HG02840 (cell line): ENCODE measurements around the gene ERH.
"Not testable (repeated sequence)": the region's sequence is repeated elsewhere in the genome, so short reads cannot be mapped to it uniquely, and the experiment has no call there.

Source experiments
- ATAC-seq: cut with Tn5 transposase; IDR thresholded peaks from one replicate; pipeline ENCODE4 v1.9.1; 2021; ENCODE audit warnings: mild to moderate bottlenecking, moderate library complexity, moderate number of reproducible peaks; ENCODE audit not compliant: unreplicated experiment, low FRiP score

Gene ERH

DNA sequence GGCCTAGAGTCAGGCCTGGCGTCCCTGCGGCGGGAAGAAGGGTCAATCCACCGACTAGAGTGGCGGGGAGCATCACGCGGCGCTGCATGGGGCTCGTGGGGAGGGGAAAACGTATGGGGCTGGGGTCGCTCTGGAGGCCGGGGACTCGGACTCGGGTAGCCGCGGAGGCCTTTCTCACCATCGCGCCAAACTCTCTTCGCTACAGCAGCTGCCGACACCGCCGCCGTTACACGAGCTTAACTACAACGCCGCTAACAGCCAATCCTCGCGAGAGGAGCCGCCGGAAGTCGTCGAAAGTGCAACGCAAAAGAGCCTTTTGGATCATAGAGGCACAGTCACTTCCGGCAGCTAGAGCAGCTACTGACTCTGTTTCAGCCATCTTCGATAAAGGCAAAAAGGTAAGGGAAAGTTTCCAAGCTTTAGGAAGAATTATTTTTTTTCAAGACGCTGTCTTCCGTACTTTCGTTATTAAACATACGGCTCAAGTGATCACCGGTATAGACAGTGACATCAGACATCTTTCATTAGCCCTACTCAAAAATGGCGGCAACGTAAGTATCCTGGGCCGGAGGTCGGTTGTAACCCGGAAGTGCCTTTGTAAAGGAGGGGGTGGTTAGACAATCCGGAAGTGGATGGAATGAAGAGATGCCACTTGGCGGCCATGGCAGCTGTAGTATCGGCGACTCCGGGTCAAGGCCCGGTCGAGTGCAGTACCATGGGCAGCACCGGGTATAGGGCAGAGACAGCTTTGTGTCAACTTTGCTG lies at the start of gene ERH, which contains the start of gene SLC39A9:
Gene ERH, minus strand, starts transcription at position 247 of the 765 bp plus-strand sequence. Its CDS starts 66 bp downstream, at position 181.
Gene SLC39A9, plus strand, starts transcription at position 640 of the 765 bp plus-strand sequence. CDS start 678 bp downstream, outside the sequence.
- peak; percentile 82 for ATAC-seq

DNA sequence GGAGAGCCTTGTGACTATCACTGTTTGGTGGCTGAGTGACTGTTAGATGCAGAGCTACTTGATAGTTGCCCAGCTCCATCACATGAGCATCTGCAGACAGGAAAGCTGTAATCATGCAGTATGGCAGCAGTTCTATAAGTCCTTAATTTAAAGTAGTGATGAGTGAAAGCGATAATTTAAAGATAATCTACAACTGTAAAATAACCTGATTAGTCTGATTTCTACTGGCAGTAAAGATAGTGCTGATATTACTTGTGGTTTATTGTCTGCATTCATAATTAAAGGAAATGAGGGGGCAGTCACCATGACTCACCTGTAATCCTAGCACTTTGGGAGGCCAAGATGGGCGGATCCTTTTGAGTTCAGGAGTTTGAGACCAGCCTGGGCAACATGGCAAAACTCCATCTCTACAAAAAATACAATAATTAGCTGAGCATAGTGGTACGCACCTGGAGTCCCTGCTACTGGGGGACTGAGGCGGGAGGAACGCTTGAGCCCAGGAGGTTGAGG lies 45.3 kb upstream of the ERH start:
- ATAC-seq, result no peak

DNA sequence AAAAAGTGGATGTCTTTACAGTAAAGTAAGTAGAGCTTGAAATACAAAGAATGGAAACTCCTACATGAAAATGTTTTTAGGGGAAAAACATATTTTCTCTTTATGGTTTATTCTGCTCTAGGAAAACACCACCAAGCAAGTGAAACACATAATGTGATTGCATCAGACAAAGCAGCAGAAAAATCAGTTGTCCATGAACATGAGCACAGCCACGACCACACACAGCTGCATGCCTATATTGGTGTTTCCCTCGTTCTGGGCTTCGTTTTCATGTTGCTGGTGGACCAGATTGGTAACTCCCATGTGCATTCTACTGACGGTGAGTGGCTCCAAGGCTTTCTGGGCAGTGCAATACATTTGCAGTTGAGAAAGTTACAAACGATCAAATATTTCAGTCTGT lies 43.8 kb upstream of the ERH start:
- ATAC-seq, result peak; percentile 84

DNA sequence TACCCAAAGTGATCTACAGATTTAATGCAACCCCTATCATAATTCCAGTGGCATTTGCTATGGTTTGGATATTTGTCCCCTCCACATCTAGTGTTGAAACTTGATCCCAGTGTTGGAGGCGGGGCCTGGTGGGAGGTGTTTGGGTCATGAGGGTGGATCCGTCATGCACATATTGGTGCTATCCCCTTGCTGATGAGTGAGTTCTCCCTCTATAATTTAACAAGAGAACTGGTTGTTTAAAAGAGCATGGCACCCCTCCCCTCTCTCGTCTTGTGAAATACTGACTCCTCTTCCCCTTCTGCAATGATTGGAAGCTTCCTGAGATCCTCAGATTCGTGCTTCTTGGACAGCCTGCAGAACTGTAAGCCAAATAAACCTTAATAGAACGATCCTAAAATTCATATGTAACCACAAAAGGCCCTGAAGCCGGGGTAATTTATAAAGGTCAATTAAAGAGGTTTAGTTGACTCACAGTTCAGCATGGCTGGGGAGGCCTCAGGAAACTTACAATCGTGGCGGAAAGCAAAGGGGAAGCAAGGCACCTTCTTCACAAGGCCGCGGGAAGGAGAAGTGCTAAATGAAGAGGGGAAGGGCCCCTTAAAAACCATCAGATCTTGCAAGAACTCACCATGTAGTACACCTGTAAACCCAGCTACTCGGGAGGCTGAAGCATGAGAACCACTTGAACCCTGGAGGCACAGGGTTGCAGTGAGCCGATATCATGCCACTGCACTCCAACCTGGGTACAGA lies 41.6 kb upstream of the ERH start:
- no peak for ATAC-seq

DNA sequence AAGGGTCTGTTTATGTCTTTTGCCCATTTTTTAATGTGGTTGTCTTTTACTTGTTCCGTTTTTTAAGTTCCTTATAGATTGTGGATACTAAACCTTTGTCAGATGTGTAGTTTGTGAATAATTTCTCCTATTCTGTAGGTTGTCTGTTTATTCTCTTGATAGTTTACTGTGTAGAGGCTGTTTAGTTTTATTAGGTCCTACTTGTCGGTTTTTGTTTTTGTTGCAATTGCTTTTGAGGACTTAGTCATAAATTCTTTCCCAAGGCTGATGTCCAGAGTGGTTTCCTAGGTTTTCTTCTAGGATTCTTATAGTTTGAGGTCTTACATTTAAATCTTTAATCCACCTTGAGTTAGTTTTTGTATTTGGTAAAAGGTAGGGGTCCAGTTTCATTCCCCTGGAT lies 34.3 kb upstream of the ERH start:
- no peak for ATAC-seq

DNA sequence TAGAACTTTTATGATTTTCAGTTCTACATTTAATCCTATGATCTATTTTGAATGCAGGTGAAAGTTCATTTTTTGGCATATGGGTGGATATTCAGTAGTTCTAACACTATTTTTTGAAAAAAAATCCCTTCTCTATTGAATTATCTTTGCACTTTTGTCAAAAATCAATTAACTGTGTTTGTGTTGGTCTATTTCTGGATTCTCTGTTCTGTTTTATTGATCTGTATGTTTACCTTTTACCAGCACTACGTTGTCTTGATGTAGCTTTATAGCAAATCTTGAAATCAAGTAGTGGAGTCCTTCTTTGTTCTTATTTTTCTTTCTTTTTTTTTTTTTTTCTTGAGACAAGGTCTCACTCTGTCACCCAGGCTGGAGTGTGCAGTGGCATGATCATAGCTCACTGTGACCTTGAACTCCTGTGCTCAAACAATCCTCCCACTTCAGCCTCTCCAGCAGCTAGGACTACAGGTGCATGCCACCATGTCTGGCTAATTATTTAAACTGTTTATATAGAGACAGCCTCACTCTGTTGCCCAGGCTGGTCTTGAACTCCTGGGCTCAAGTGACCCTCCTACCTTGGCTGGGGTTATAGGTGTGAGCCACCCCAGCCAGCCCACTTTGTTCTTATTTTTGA lies 32.3 kb upstream of the ERH start:
- ATAC-seq, result no peak

DNA sequence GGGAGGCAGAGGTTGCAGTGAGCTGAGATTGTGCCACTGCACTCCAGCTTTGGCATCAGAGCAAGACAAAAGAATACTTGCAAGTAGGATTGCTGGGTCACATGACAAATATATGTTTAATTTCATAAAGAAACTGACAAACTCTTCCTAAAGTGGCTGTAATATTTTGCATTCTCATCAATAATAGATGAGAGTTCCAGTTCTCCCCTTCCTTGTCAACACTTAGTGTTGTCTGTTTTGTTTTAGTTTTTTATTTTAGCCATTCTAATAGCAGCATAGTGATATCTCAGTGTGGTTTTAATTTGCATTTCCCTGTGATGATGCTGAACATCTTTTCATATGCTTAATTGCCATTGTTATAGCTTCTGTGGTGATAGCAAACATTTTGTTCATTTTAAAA lies 31.5 kb upstream of the ERH start:
- no peak for ATAC-seq

DNA sequence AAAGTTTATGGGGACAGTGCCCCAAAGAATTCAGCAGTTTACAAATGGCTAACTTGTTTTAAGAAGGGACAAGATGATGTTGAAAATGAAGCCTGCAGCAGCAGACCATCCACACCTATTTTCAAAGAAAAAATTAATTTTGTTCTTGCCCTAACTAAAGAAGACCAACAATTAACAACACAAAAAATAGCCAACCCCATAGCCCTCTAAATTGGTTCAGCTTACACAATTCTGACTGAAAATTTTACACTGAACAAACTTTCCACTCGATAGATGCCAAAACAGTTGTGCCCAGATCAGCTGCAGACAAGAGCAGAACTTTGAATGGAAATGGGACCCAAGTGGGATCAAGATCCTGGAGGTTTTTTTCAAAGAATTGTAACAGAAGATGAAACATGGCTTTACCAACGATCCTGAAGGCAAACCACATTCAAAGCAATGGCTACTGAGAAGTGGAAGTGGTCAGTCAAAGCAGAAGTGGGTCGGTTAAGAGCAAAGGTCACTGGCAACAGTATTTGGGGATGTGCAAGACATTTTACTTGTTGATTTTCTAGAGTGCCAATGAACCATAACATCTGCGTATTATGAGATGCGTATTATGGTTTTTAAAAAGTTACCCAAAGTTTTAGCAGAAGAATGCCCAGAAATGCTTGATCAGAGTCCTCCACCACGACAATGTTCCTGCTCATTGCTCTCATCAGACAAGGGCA lies 30.3 kb upstream of the ERH start:
- no peak for ATAC-seq

DNA sequence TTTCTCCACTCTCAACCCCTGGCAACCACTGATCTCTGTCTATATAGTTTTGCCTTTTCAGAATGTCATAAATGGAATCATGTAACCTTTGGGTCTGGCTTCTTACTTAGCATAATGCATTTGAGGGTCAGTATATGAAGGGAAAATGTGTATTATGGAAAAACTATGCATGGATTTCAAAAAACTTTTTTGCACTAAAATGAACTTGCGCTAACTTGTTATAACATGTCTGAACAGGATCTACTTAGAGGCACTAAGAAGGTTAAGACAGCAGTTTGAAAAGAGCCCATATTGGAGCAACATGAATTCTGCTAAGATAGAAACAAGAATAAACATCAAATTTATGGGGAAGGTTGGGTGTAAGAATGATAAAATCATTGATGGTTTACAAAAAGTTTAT lies 29.5 kb upstream of the ERH start:
- no peak for ATAC-seq

DNA sequence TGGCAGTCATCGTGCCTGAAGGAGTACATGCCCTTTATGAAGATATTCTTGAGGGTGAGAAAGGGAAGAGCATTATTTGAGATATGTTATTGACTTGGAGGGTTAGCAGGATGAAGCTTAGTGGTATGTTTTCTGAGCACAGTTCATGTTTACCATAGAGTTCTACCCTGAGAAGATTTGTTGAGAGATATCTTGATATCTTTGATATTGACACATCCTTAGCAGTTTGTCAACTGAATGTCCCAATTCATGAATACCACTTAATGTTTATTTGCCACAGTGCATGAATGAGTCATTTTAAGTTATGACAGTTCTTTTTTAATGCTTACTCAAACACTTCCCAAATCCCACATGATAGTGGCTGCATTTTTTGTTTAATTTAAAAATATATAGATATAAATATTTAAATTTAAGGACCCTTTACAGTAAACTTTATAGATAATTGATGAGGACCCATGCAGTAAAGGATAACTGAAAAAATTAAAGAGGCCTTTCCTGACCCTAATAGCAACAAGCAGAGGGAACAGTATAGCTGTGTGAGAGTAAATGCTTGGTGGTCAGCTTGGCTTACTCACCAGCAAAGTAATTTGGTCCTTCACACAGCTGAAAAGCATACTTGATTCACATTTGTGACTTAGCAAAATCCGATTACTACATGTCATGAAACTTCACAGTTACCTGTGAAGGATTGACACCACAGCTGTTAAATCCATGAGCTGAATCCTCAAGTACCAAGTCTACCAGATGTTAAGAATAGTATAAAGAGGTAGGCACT lies 26.2 kb upstream of the ERH start:
- ATAC-seq, result no peak

DNA sequence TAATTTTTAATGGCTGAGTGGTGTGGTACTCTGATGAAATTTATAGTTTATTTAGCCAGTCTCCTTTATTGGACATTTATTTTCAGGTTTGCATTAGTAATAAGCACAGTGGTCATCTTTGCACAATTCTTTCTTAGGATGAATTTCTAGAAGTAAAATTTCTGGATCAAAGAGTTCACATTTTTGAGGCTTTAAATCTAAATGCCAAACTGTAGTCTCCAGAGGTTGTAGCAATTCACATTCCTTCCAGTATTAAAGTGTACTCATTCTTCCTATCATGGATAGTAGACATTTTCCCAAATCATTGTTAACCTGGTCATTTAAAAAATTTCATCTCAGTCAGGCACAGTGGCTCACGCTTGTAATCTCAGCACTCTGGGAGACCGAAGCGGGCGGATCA lies 25.2 kb upstream of the ERH start:
- no peak for ATAC-seq

DNA sequence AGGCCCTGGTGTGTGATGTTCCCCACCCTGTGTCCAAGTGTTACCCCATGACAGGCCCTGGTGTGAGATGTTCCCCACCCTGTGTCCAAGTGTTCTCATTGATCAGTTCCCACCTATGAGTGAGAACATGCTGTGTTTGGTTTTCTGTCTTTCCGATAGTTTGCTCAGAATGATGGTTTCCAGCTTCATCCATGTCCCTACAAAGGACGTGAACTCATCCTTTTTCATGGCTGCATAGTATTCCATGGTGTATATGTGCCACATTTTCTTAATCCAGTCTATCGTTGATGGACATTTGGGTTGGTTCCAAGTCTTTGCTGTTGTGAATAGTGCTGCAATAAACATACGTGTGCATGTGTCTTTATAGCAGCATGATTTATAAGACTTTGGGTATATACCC lies 18.0 kb upstream of the ERH start:
- ATAC-seq, result not testable (repeated sequence)

DNA sequence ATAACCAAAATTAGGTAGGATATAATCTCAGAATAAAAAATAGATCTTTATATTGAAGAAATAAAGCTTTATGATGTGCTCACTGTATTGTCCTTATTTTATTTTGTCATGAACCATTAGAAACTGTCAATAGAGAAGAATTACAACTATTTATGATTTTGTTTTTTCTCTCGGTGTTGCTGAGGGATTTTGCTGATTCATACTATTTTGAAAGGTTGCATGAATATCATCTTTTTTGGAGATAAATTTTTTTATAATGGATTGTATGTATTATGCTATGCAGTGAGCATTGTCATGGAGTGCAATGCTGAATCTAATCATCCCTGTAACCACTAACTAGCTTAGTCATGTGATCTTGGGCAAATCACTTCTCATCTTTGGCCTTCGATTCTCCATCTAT lies 15.4 kb upstream of the ERH start:
- no peak for ATAC-seq

DNA sequence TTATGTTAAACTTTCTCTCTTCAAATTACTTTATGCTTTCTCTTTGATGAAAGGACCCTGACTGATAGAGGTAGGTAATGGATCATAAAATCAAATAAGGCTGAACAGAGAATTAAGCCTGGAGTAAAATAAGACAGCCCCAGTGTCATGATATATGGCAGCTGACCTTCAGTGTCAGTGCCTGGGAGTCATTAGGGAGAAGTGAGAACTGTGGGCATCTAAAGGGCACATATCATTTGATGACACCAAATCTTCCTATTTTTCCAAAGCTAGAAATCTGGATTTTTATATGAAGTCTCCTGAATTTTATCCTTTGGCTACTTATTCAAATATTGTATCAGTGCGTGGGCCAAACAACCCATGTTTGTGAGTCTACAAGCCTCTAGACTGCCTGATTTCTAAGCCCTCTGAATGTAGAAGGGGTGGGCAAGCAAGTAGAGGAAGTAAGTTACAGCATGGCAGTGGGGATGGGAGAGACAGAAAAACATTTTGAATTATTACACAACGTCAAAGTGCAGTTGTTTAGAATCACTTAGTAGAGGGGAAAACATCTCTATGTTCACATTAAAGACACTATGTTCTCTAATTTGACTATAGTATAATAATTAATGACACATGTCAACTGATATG lies 10.3 kb upstream of the ERH start:
- ATAC-seq, result no peak

DNA sequence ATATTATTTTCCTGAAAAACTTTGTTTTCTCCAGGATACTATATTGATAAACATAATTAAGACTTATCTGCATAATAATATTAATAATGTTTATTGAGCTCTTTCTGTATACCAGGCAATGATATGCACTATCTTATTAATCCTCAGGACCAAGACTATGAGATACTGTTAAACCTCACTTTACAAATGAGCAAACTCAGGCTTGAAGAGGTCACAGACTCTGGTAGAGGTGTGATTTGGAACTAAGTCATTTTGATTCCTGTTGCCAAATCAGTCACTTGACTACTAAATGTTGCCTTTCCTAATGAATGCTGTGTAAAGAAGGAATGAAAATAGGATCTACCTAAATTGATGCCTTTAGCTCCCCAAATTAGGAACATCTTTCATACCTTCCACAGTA lies 7.7 kb upstream of the ERH start:
- no peak for ATAC-seq

DNA sequence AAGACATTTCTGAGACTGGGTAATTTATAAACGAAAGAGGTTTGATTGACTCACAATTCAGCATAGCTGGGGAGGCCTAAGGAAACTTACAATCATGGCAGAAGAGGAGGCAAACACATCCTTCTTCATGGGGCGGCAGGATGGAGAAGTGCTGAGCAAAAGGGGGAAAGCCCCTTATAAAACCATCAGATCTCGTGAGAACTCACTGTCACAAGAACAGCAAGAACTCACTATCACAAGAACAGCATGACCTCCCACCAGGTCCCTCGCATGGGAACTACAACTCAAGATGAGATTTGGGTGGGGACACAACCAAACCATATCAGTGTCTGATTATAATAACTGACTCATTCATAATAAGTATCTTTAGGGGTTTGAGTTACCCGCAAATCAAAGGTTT lies 6.8 kb upstream of the ERH start:
- no peak for ATAC-seq

DNA sequence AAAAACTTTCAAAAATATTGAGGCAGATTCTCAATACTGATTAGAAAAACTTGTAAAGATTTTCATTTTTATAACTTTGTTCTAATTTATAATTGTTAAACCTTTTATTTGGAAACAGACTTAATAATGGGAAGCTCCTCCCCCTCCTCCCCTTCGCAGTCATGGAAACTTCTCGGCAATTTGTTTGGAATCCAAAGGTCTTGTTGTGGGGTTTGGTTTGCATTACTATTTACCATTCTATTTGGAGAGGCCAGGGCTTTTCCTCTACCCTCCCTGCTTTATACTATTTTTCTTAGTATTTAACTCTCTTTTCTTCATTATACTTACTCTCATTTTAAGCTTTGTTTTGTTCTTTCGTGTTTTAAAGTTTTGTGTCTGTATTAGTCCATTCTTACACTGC lies 6.4 kb upstream of the ERH start:
- no peak for ATAC-seq

DNA sequence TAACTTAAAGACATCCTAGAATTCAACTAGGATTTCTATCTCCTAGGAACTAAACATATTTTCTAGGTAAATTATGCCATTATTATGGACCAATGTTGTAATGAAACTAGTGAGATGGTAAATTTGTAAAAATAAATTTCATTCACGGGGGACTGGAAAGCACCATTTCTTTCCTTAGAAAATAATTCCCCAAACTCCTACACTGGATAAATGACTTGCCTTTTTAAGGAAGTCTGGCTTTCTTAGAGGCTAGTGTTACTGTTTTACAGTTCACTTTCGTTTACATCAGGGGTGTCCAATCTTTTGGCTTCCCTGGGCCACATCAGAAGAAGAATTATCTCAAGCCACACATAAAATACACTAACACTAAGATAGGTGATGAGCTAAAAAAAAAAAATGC lies 3.7 kb upstream of the ERH start:
- no peak for ATAC-seq

DNA sequence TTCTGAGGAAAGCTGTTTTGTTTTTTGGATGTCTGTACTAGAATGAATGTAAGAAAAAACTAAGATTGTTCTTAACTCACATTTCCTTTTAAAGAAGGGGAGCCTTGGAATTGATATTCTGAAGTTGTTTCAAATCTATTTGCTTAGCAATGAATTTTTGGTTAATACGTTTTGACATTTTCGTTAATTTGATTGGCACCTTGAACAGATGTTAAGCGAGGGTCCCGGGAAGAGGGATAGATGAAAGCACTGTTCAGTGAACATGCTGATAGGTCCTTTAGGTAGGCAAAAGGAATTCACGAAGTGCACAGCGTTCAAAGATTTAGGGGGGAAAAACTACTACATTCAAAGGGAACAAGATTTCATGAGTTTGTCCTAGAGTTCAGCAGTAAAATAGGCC lies 2.1 kb upstream of the ERH start:
- no peak for ATAC-seq
